ENCODE data around the gene SLC12A1. TPM values are rescaled to one million over a fixed set of nuclear protein-coding genes. Genes with fewer than 3 reads are reported as not detected.

The SLC12A1 gene
- total RNA-seq, 1 donor from 2014 or later: not detected

- no peak overlapping the region for H3K4me3 ChIP-seq (ENCODE audit: low read depth, low read length)
- TF ChIP-seq, protein P1, sequence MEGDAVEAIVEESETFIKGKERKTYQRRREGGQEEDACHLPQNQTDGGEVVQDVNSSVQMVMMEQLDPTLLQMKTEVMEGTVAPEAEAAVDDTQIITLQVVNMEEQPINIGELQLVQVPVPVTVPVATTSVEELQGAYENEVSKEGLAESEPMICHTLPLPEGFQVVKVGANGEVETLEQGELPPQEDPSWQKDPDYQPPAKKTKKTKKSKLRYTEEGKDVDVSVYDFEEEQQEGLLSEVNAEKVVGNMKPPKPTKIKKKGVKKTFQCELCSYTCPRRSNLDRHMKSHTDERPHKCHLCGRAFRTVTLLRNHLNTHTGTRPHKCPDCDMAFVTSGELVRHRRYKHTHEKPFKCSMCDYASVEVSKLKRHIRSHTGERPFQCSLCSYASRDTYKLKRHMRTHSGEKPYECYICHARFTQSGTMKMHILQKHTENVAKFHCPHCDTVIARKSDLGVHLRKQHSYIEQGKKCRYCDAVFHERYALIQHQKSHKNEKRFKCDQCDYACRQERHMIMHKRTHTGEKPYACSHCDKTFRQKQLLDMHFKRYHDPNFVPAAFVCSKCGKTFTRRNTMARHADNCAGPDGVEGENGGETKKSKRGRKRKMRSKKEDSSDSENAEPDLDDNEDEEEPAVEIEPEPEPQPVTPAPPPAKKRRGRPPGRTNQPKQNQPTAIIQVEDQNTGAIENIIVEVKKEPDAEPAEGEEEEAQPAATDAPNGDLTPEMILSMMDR (IDR thresholded peaks at IDR 0.05; ENCODE audit: insufficient read depth, low read length, poor library complexity, severe bottlenecking): no peak
- no peak for DNase-seq (ENCODE audit: low read depth)
- no peaks in the 10 kb centered on the region for H3K36me3 ChIP-seq (ENCODE audit: control insufficient read depth, insufficient read depth, low read length)
- no peaks in the 10 kb centered on the region for H3K27me3 ChIP-seq (ENCODE audit: control insufficient read depth, insufficient read depth, low read length)
Observed at GRCh38 chr15:48292458-48292857, 86.4 kb downstream of the SLC12A1 start.

DNA sequence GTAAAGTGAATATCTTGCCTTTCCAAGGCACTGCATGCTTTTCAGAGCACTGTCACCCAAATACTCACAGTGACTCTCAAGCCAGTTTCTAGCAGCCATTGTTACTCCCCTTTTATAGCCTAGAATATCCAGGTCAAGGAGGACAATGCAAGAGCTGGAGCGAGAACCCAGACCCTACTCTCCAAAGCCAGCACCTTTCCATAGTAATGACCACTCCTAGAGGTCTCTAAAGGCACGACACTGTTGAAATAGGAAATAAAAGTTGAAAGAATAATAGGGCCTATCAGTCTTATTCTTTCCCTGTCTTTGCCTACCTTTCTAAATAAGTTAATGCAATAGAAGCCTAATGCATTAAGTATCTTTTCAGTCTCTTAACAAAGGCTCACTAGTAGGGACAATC lies 91.6 kb downstream of the SLC12A1 start:
- no peaks in the 10 kb centered on the region for H3K27me3 ChIP-seq (ENCODE audit: control insufficient read depth, insufficient read depth, low read length)
- no peak for DNase-seq (ENCODE audit: low read depth)
- H3K36me3 ChIP-seq (ENCODE audit: control insufficient read depth, insufficient read depth, low read length): no peaks in the 10 kb centered on the region
- no peak overlapping the region for H3K4me3 ChIP-seq (ENCODE audit: low read depth, low read length)
- TF ChIP-seq, protein P1 (IDR thresholded peaks at IDR 0.05; ENCODE audit: insufficient read depth, low read length, poor library complexity, severe bottlenecking): no peak

DNA sequence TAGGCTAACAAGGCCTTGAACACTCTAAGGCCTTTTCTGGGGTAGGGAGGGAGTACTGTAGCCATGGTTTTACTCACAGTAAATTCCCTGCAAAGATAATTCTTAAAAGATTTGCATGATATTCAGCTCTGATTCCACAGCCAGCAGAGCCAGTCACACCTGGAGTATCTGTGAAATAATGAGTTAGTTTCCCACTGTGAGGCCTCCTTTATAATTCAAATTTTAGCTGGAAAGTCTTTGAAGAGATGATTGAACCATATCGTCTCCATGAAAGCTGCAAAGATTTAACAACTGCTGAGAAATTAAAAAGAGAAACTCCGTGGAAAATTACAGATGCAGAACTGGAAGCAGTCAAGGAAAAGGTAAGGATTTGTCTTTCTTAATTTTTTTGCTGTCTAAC lies 92.8 kb downstream of the SLC12A1 start:
- H3K27me3 ChIP-seq (ENCODE audit: control insufficient read depth, insufficient read depth, low read length): no peaks in the 10 kb centered on the region
- TF ChIP-seq, protein P1 (IDR thresholded peaks at IDR 0.05; ENCODE audit: insufficient read depth, low read length, poor library complexity, severe bottlenecking): no peak
- no peaks in the 10 kb centered on the region for H3K36me3 ChIP-seq (ENCODE audit: control insufficient read depth, insufficient read depth, low read length)
- DNase-seq (ENCODE audit: low read depth): no peak
- no peak overlapping the region for H3K4me3 ChIP-seq (ENCODE audit: low read depth, low read length)

GRCh38 chr15:48300038-48300437 lies 93.9 kb downstream of the SLC12A1 start:
- Histone ChIP-seq H3K36me3 (ENCODE audit: control insufficient read depth, insufficient read depth, low read length) (no peaks in the 10 kb centered on the region), H3K4me3 (ENCODE audit: low read depth, low read length) (no peak overlapping the region), H3K27me3 (ENCODE audit: control insufficient read depth, insufficient read depth, low read length) (no peaks in the 10 kb centered on the region)
- no peak for DNase-seq (ENCODE audit: low read depth)
- TF ChIP-seq, protein P1 (IDR thresholded peaks at IDR 0.05; ENCODE audit: insufficient read depth, low read length, poor library complexity, severe bottlenecking): no peak

DNA sequence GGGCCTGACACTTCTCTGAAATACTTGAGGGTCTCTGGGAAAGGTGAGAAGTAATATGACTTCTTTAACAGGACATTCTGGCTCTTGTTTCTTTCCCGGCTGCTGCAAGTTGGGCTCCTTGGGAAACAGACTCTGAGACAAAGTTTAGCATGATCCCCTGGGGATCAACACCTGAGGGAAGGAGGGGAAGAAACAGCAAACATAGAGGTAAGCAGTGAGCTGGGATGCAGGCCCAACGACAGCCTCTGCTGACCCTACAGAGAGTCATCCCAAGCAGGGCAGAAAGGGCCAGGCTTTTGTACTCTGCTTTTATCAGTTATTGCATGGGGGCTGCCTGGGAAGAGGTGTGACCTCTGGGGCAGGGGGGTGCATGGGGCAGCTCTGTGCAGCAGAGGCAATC lies 98.3 kb downstream of the SLC12A1 start:
- DNase-seq (ENCODE audit: low read depth): no peak
- no peaks in the 10 kb centered on the region for H3K27me3 ChIP-seq (ENCODE audit: control insufficient read depth, insufficient read depth, low read length)

GRCh38 chr15:48306639-48307038 lies 100.5 kb downstream of the SLC12A1 start:
- TF ChIP-seq, protein P1 (IDR thresholded peaks at IDR 0.05; ENCODE audit: insufficient read depth, low read length, poor library complexity, severe bottlenecking): no peak
- Histone ChIP-seq H3K27me3 (ENCODE audit: control insufficient read depth, insufficient read depth, low read length) (no peaks in the 10 kb centered on the region), H3K4me3 (ENCODE audit: low read depth, low read length) (no peak overlapping the region), H3K36me3 (ENCODE audit: control insufficient read depth, insufficient read depth, low read length) (no peaks in the 10 kb centered on the region)
- no peak for DNase-seq (ENCODE audit: low read depth)

More for the DNA sequence above, 98.3 kb downstream of the SLC12A1 start:
- TF ChIP-seq, protein P1 (IDR thresholded peaks at IDR 0.05; ENCODE audit: insufficient read depth, low read length, poor library complexity, severe bottlenecking): no peak
- H3K4me3 ChIP-seq (ENCODE audit: low read depth, low read length): no peak overlapping the region
- H3K36me3 ChIP-seq (ENCODE audit: control insufficient read depth, insufficient read depth, low read length): no peaks in the 10 kb centered on the region
